Measurements from ENCODE around the gene NAV2.

Gene NAV2

GRCh38 chr11:19845626-19846025 is 133.0 kb downstream of the NAV2 start:
- DNase-seq (ENCODE audit: low read depth), result no peak
- no peak overlapping the region for H3K4me3 ChIP-seq (ENCODE audit: low read depth, low read length)
- TF ChIP-seq, protein P1, sequence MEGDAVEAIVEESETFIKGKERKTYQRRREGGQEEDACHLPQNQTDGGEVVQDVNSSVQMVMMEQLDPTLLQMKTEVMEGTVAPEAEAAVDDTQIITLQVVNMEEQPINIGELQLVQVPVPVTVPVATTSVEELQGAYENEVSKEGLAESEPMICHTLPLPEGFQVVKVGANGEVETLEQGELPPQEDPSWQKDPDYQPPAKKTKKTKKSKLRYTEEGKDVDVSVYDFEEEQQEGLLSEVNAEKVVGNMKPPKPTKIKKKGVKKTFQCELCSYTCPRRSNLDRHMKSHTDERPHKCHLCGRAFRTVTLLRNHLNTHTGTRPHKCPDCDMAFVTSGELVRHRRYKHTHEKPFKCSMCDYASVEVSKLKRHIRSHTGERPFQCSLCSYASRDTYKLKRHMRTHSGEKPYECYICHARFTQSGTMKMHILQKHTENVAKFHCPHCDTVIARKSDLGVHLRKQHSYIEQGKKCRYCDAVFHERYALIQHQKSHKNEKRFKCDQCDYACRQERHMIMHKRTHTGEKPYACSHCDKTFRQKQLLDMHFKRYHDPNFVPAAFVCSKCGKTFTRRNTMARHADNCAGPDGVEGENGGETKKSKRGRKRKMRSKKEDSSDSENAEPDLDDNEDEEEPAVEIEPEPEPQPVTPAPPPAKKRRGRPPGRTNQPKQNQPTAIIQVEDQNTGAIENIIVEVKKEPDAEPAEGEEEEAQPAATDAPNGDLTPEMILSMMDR (IDR thresholded peaks at IDR 0.05; ENCODE audit: control insufficient read depth, extremely low read depth, insufficient read depth), result no peak

GRCh38 chr11:19846654-19847305 is 134.1 kb downstream of the NAV2 start:
- TF ChIP-seq, protein P1 (IDR thresholded peaks at IDR 0.05; ENCODE audit: control insufficient read depth, extremely low read depth, insufficient read depth), result no peak
- no peak overlapping the region for H3K4me3 ChIP-seq (ENCODE audit: low read depth, low read length)
- DNase-seq (ENCODE audit: low read depth), result no peak

GRCh38 chr11:19848219-19848618 is 135.6 kb downstream of the NAV2 start:
- TF ChIP-seq, protein P1 (IDR thresholded peaks at IDR 0.05; ENCODE audit: control insufficient read depth, extremely low read depth, insufficient read depth), result no peak
- no peak overlapping the region for H3K4me3 ChIP-seq (ENCODE audit: low read depth, low read length)
- no peak for DNase-seq (ENCODE audit: low read depth)

- TF ChIP-seq, protein P1 (IDR thresholded peaks at IDR 0.05; ENCODE audit: control insufficient read depth, extremely low read depth, insufficient read depth), result no peak
- H3K4me3 ChIP-seq (ENCODE audit: low read depth, low read length), result no peak overlapping the region
- no peak for DNase-seq (ENCODE audit: low read depth)
Measured at GRCh38 chr11:19849107-19849789, 136.6 kb downstream of the NAV2 start.

- H3K4me3 ChIP-seq (ENCODE audit: low read depth, low read length), result no peak overlapping the region
- TF ChIP-seq, protein P1 (IDR thresholded peaks at IDR 0.05; ENCODE audit: control insufficient read depth, extremely low read depth, insufficient read depth), result no peak
- no peak for DNase-seq (ENCODE audit: low read depth)
Measured at GRCh38 chr11:19849947-19850593, 137.4 kb downstream of the NAV2 start.

GRCh38 chr11:19852288-19852687 is 139.7 kb downstream of the NAV2 start:
- no peak for DNase-seq (ENCODE audit: low read depth)

More at GRCh38 chr11:19852288-19852687, 139.7 kb downstream of the NAV2 start:
- no peak overlapping the region for H3K4me3 ChIP-seq (ENCODE audit: low read depth, low read length)
- TF ChIP-seq, protein P1 (IDR thresholded peaks at IDR 0.05; ENCODE audit: control insufficient read depth, extremely low read depth, insufficient read depth), result no peak
